SKM-1 treated with dmso at 0.1 percent for 144 hours (cell line): ENCODE data around the gene MST1.

ENCODE experiments used
- DNase-seq: peaks from one replicate; lab custom pipeline; 2025; ENCODE audit not compliant: unreplicated experiment; lab: John Stamatoyannopoulos, UW

MST1 gene

DNA sequence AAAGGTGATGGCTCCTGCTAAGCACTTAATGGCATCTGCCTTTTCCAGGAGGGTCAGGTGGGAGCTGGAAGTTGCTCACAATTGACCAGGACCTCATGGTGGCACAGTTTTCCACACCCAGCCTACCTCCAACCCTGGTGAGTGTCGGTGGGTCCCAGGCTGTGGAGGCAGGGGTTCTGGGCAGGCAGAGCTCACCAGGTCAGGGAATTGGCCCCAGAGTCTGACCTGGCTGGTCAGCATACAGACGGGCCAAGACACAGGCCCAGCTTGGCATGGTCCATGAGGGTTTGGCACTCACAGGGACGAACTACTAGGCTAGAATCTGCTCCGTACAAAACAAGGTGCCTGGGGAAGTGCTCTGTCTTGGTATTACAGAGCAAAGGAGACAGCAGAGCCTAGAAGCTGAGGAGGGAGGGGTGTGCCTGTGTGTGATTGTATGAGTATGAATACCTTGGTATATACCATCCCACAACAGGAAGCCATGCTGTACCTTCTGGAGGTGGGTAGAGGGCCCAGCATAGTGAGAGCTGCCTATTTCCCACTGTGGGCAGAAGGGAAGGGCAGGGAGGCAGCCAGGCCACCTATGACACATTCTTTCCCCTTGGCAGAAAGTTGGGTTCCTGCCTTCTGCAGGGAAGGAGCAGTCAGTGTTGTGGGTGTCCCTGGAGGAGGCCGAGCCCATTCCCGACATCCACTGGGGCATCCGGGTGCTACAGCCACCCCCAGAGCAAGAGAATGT lies 8.6 kb downstream of the MST1 start:
- no peak for DNase-seq

GRCh38 chr3:49675912-49676311 lies 13.4 kb downstream of the MST1 start:
- no peak for DNase-seq

- DNase-seq, result no peak
Observed at GRCh38 chr3:49674497-49674983, 14.7 kb downstream of the MST1 start.

- DNase-seq, result no peak
Observed at GRCh38 chr3:49673715-49674496, 15.4 kb downstream of the MST1 start, which contains the start of gene APEH. Gene APEH (plus strand): TSS chr3:49674351. CDS start chr3:49674402, 51 bp downstream.

DNA sequence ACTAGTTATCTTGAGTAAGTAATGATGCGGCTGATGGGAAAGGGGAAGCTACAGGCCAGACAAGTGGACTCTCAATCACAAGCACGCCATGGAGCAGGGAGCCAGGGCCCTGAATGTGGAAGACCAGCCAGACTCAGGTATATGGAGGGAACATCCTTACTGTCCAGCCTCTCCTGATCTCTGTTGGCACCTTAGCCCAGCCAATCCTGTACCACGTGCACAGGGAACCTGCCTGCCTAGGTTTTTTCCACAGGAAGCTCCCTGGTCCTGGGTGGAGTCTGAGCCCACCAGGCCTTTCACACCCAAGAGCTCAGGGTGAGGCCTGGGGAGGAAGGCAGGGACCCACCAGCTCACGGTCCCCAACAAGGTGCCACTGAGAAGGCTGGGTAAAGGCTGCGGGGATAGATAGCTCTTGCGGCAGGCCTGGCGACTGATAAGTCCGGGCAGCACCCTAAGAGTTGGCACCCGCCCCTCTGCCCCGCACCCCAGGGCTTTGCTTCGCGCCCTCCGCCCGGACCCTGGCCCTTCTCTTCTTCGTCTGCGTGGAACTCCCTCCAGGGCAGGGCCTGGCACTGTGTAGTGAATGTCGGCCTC lies 16.1 kb downstream of the MST1 start:
- DNase-seq, result no peak

DNA sequence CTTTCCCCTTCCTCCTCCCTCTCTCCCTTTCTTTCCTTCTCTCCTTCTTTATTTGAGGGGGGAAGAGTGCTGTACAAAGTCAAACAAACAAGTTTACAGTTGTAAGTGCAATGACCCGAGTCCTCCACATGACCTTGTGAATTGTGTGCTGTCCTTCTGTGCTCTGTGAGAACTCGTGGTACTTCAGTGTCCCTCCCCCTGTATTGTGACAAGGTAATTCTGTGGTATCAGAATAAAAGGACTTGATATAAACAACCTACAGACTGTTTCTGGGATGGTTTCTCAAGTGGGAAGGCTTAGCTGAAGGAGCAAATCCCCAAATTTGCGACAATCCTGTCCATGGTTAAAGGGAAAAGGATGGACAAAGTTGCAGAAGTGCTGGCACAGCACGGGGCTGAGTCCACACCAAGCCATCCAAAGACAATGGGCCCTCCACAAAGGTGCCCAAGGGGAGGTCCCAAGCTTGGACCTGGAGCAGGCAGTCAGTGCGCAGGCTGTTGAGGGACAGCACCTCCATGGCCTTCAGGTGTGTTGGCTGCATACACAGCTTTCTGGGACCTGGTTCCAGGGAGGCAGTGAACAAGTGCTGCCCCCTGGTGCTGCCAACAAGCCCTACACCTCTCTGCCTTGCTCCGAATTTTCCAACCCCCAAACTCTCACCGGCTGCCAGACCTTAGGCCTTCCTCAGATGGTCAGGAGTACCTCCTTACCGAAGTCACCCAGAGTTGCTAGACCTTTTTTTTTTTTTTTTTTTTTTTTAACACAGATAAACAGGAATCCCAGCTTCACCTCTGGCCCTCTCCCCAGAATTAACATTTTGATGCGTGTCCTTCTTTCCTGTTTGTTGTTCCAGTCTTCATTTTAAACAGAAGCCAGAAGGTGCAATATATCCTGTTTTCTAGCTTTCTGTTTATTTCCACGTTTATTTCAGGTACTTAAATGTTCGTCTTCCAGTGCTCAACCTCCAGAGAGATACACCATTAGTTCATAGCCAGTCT lies 17.7 kb downstream of the MST1 start:
- no peak for DNase-seq

DNA sequence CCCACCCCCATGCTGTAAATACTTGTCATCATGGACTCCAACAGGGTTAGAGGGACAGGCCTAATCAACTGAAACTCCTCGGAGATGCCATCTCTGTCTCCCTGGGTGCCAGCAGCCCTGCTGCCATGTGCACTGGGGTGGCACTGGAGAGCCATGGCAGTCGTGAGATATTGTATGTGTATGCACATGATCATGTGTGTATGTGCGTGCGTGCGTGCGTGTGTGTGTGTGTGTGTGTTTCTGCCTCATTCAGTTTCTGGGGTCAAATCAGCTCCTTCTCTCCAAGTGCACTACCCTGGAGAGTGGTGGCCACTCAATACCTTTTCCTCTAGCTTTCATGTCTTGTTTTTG lies 18.4 kb downstream of the MST1 start:
- no peak for DNase-seq

GRCh38 chr3:49669352-49669751 lies 19.9 kb downstream of the MST1 start:
- DNase-seq, result no peak

DNA sequence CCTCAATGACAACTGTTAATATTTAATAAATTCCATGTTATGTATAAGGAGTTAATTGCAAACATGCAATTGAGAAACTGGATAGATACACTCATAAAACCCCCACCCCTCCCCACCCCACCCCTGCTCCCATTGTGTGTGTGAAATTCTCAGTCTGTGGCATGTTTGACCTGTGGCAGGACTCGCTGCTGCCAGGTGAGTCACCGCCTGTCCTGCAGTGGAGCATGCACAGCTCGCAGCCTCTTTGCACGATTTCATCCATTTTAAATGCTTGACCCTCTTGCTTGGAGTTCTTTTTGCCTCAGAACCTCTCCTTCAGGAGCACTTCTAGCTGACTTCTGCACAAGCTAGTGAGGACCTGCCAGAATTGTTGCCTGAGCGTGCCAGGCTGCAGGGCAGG lies 20.4 kb downstream of the MST1 start:
- DNase-seq, result no peak

GRCh38 chr3:49668414-49668797 lies 20.9 kb downstream of the MST1 start:
- no peak for DNase-seq

GRCh38 chr3:49667701-49668413 lies 21.4 kb downstream of the MST1 start:
- DNase-seq, result no peak

- no peak for DNase-seq
Observed at GRCh38 chr3:49666592-49666991, 22.7 kb downstream of the MST1 start.

DNA sequence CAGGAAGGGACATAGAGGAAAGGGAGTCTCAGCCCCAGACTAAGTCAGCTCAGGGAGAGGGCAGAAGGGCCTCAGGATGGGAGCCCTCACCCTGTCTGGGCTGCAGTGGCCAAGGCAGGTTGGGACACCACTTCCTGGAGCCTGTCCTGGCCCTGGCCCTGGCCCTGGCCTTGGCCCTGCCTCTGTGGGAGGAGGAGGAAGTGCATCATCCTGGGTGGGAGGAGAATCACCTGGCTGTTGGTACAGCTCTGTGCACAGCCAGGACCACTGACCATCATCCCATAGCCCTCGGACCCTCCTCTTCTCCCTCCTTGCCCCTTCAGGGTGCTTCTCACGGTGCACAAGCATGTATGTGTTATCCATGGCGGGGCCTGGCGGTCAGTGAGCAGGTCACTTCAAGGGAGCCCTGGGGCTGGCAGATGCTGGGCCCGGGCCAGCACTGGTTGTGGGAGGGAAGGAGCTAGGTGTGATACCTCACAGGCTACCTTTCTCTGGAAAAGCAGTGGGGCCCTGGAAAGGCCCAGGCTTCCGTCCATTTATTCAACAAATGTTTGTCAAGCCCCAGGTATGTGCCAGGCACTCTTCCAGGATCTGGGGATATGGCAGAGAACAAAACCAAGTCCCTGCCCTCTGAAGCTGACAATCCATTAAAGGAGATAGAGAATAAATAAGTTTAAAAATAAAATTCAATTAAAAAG lies 23.3 kb downstream of the MST1 start:
- no peak for DNase-seq

DNA sequence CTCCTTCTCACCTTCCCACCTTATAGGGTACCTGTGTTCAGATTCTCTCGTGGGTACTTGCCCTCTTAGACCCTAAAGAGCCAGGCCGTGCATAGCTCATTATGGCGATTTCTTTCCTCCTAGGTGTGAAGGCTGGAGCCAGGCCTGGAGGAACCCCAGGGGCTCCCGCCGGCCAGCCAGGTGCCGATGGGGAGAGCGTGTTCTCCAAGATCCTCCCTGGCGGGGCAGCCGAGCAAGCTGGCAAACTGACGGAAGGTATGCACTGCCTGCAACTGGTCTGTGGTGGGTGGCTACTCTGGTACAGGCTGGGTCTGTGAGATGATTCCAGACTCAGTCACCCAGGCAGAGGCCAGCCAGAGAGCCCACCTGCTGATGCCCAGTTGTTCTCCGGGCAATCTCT lies 25.0 kb downstream of the MST1 start:
- no peak for DNase-seq

DNA sequence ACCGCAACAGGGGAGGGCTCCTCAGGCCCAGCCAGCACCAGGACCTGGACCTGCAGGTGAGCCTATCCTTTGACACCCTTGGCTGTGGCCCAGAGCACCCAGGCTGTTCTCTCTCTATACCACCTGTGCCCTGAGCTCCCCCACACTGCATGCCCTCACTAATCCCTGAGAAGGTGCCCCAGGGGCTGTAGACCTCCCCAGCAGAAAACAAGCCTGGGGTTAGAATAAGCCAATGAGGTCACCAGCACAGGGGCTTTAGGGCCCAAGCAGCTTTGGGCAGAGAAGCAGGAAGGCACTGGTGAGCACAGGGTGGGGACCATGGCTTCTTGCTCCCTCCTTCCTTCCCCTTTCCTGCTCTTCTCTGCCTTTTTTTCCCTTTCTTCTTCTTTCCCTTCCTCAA lies 25.4 kb downstream of the MST1 start:
- no peak for DNase-seq

DNA sequence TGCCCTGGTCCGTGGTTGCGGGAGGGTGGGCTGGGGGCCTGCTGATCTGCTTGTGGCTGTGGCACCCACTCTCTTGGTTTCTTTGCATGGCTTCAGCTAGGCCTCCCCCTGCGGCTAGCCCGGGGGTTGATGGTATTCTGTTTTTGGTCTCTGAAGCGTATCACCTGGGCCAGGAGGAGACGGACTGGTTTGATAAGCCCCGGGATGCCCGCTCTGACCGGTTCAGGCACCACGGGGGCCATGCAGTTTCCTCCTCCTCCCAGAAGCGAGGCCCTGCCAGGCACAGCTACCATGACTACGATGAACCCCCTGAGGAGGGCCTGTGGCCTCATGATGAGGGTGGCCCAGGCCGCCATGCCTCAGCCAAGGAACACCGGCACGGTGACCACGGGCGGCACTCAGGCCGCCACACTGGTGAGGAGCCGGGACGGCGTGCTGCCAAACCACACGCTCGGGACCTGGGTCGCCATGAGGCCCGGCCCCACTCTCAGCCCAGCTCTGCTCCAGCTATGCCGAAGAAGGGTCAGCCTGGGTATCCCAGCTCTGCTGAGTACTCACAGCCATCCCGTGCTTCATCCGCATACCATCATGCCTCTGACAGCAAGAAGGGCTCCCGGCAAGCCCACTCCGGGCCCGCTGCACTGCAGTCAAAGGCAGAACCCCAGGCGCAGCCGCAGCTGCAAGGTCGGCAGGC lies 26.4 kb downstream of the MST1 start:
- DNase-seq, result no peak

DNA sequence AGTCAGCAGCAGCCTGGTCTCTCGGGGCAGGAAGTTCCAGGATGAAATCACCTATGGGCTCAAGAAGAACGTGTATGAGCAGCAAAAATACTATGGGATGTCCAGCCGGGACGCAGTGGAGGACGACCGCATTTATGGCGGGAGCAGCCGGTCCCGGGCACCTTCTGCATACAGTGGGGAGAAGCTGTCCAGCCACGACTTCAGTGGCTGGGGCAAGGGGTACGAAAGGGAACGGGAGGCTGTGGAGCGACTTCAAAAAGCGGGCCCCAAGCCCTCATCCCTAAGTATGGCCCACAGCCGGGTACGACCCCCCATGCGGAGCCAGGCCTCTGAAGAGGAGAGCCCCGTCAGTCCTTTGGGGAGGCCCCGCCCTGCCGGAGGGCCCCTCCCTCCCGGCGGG lies 27.3 kb downstream of the MST1 start:
- DNase-seq, result no peak

GRCh38 chr3:49661281-49661680 lies 28.0 kb downstream of the MST1 start:
- no peak for DNase-seq

GRCh38 chr3:49659756-49660155 lies 29.5 kb downstream of the MST1 start:
- no peak for DNase-seq
